Loucy (cell line): ENCODE measurements around the gene ZNF148.

ENCODE experiments used
- H2AFZ ChIP-seq: fragments of 200-600 bp; sonication (generic); 2 replicates; pipeline ENCODE4 v1.6.0; 2016; ENCODE audit warnings: antibody characterized with exemption, mild to moderate bottlenecking, low read length, moderate library complexity
- H3F3A ChIP-seq: fragments of 200-600 bp; 2 replicates; pipeline ENCODE4 v1.6.0; 2016; ENCODE audit warnings: antibody characterized with exemption, low read depth, mild to moderate bottlenecking
- H3K27me3 ChIP-seq: fragments of 200-600 bp; sonication (generic); 2 replicates; pipeline ENCODE4 v1.6.1; 2014; ENCODE audit warnings: low read length, mild to moderate bottlenecking; ENCODE audit not compliant: insufficient read depth, poor library complexity, severe bottlenecking
- H3K36me3 ChIP-seq: fragments of 200-600 bp; sonication (generic); 2 replicates; pipeline ENCODE4 v1.6.1; 2016; ENCODE audit warnings: low read length; ENCODE audit not compliant: insufficient read depth
- H3K4me1 ChIP-seq: fragments of 200-600 bp; sonication (generic); 2 replicates; pipeline ENCODE4 v1.5.1; 2014; ENCODE audit warnings: low read length, mild to moderate bottlenecking; ENCODE audit not compliant: insufficient read depth, poor library complexity, severe bottlenecking
- H3K4me2 ChIP-seq: fragments of 200-600 bp; sonication (generic); 2 replicates; pipeline ENCODE4 v1.6.0; 2014; ENCODE audit warnings: antibody characterized with exemption, low read length, low read depth, mild to moderate bottlenecking; ENCODE audit not compliant: poor library complexity, severe bottlenecking
- H3K4me3 ChIP-seq: fragments of 200-600 bp; sonication (generic); 2 replicates; pipeline ENCODE4 v1.5.1; 2014; ENCODE audit warnings: low read length, mild to moderate bottlenecking, mixed read lengths; ENCODE audit not compliant: poor library complexity, severe bottlenecking
- H3K79me2 ChIP-seq: fragments of 200-600 bp; sonication (generic); 2 replicates; pipeline ENCODE4 v1.6.1; 2014; ENCODE audit warnings: low read length; ENCODE audit not compliant: insufficient read depth
- H3K9ac ChIP-seq: fragments of 200-600 bp; sonication (generic); 2 replicates; pipeline ENCODE4 v1.6.0; 2014; ENCODE audit warnings: mild to moderate bottlenecking, low read depth, low read length, moderate library complexity; ENCODE audit not compliant: poor library complexity, severe bottlenecking
- H3K9me2 ChIP-seq: fragments of 200-600 bp; sonication (generic); replicated peaks from 2 replicates; pipeline ENCODE4 v1.6.1; 2016; ENCODE audit warnings: low read depth, low read length, mixed read lengths
- H3K9me3 ChIP-seq: fragments of 200-600 bp; sonication (generic); 2 replicates; pipeline ENCODE4 v1.6.1; 2014; ENCODE audit warnings: mild to moderate bottlenecking, antibody characterized with exemption, low read length, low read depth; ENCODE audit not compliant: insufficient read depth
- H4K20me1 ChIP-seq: fragments of 200-600 bp; sonication (generic); 2 replicates; pipeline ENCODE4 v1.6.0; 2014; ENCODE audit warnings: antibody characterized with exemption, low read length, mild to moderate bottlenecking; ENCODE audit not compliant: insufficient read depth, poor library complexity, severe bottlenecking
- EZH2phosphoT487 ChIP-seq: fragments of 200-600 bp; IDR thresholded peaks from 2 replicates; pipeline ENCODE4 v1.6.1; 2018; ENCODE audit warnings: antibody characterized with exemption, mild to moderate bottlenecking, moderate library complexity, borderline replicate concordance
- TF ChIP-seq, protein P1 (sequence below): fragments of 200-600 bp; sonication (generic); conservative IDR thresholded peaks from 2 replicates; pipeline ENCODE4 v1.5.1; 2014; ENCODE audit warnings: mild to moderate bottlenecking, antibody characterized with exemption, low read length

ZNF148 gene

DNA sequence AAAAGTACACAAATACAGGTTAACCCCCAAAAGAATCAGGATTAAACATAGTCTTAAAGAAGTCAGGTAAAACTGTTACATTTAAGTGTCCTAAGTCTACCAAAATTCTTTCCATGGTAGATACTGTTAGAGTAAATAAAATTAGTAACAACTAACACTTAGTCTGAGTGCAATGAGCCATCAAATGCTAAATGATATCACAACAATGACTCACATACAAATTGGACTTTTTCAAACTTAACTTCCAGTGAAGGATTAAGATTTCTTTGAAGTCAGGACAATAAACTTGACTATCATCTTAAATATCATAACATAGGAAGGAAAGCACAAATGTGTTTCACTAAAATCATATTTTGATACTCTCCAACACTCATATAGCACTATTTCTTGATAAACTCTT lies 43.9 kb downstream of the ZNF148 start:
- Histone ChIP-seq H3F3A (no peaks in the 10 kb centered on the region), H3K4me1 (peaks cover 8% of the 10 kb centered on the region), H4K20me1 (peaks cover 24% of the 10 kb centered on the region), H3K36me3 (peaks cover 25% of the 10 kb centered on the region), H3K27me3 (no peaks in the 10 kb centered on the region), H3K4me3 (no peak overlapping the region), H3K79me2 (peaks cover 76% of the 10 kb centered on the region), H3K9ac (no peak overlapping the region), H2AFZ (no peak overlapping the region), H3K4me2 (no peak overlapping the region), H3K9me3 (no peaks in the 10 kb centered on the region), H3K9me2 (no peaks in the 10 kb centered on the region)
- no peak for TF ChIP-seq EZH2phosphoT487
- TF ChIP-seq, protein P1, sequence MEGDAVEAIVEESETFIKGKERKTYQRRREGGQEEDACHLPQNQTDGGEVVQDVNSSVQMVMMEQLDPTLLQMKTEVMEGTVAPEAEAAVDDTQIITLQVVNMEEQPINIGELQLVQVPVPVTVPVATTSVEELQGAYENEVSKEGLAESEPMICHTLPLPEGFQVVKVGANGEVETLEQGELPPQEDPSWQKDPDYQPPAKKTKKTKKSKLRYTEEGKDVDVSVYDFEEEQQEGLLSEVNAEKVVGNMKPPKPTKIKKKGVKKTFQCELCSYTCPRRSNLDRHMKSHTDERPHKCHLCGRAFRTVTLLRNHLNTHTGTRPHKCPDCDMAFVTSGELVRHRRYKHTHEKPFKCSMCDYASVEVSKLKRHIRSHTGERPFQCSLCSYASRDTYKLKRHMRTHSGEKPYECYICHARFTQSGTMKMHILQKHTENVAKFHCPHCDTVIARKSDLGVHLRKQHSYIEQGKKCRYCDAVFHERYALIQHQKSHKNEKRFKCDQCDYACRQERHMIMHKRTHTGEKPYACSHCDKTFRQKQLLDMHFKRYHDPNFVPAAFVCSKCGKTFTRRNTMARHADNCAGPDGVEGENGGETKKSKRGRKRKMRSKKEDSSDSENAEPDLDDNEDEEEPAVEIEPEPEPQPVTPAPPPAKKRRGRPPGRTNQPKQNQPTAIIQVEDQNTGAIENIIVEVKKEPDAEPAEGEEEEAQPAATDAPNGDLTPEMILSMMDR, result no peak

DNA sequence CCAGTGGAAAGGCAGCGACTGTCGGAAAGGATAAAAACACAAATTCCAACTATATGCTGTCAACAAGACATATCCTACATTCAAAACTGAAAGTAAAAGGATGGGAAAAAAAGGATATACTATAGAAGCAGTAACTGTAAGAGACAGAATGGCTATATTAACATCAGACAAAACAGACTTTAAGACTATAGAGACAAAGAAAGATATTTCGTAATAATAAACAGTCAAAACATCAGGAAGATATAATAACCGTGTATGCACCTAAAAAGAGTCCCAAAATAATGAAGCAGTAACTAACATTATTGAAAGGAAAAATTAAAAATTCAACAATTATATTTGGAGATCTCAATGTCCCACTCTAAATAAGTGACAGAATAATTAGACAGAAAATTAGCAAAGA lies 48.2 kb downstream of the ZNF148 start:
- Histone ChIP-seq H3K36me3 (peaks cover 52% of the 10 kb centered on the region), H3K27me3 (no peaks in the 10 kb centered on the region), H2AFZ (no peak overlapping the region), H3K9ac (no peak overlapping the region), H3K9me2 (no peaks in the 10 kb centered on the region), H4K20me1 (peaks cover 6% of the 10 kb centered on the region), H3K4me3 (no peak overlapping the region), H3K4me2 (no peak overlapping the region), H3F3A (no peaks in the 10 kb centered on the region), H3K79me2 (peaks cover 46% of the 10 kb centered on the region), H3K4me1 (peaks cover 5% of the 10 kb centered on the region), H3K9me3 (no peaks in the 10 kb centered on the region)
- TF ChIP-seq, protein P1, result no peak
- TF ChIP-seq EZH2phosphoT487, result no peak

DNA sequence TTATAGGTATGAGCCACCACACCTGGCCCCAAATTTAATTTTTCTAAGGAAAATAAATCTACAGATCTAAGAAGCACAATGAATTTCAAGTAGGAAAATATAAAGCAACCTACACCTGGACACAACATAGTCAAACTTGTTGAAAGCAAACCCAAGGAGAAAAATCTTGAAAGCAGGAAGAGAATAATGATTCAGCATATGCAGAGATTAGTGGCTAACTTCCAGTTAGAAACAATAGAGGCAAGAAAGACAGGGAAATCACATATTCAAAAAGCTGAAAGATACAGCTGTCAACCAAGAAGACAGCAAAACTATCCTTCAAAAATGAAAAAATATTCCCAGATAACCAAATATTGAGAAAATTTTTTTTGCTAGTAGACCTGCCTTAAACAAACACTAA lies 49.4 kb downstream of the ZNF148 start:
- Histone ChIP-seq H3K9ac (no peak overlapping the region), H3F3A (no peaks in the 10 kb centered on the region), H3K4me1 (no peaks in the 10 kb centered on the region), H3K4me3 (no peak overlapping the region), H3K4me2 (no peak overlapping the region), H4K20me1 (peaks cover 8% of the 10 kb centered on the region), H3K79me2 (peaks cover 36% of the 10 kb centered on the region), H3K9me3 (no peaks in the 10 kb centered on the region), H3K9me2 (no peaks in the 10 kb centered on the region), H3K36me3 (peaks cover 55% of the 10 kb centered on the region), H2AFZ (no peak overlapping the region), H3K27me3 (no peaks in the 10 kb centered on the region)
- TF ChIP-seq, protein P1, result no peak
- no peak for TF ChIP-seq EZH2phosphoT487
